HEK293 (cell line): ENCODE results near the gene CDC27.
"Not testable (repeated sequence)": the region's sequence is repeated elsewhere in the genome, so short reads cannot be mapped to it uniquely, and the experiment has no call there.

Experiments
- CTCF ChIA-PET: fragments of 350-600 bp; formaldehyde crosslinking; extraction: SDS; loops from one replicate; lab custom pipeline; 2021; ENCODE audit warnings: antibody characterized with exemption; lab: Yijun Ruan, JAX
- POLR2A ChIA-PET: fragments of 300-600 bp; formaldehyde crosslinking; extraction: SDS; loops from one replicate; lab custom pipeline; 2020; ENCODE audit warnings: antibody characterized with exemption, inconsistent platforms; lab: Yijun Ruan, JAX
- H3K27ac ChIP-seq: fragments of 200-500 bp; sonication (Bioruptor generic); 2 replicates; pipeline ENCODE4 v1.5.1; 2014; ENCODE audit warnings: low read depth, low read length, control low read depth, inconsistent platforms; ENCODE audit errors: extremely low read depth
- H3K36me3 ChIP-seq, 2 experiments: fragments of 200-500 bp in 1 of 2; sonication (Bioruptor generic) in 1 of 2; 1 replicate in 1 of 2; 2 replicates in 1 of 2; pipeline ENCODE4 v1.5.1; 2014 to 2017; ENCODE audit warnings: inconsistent platforms in 2 of 2, low read length in 2 of 2; ENCODE audit not compliant: control insufficient read depth in 2 of 2, insufficient read depth in 1 of 2
- H3K4me1 ChIP-seq: fragments of 200-500 bp; sonication (Bioruptor generic); 2 replicates; pipeline ENCODE4 v1.5.1; 2014; ENCODE audit warnings: mild to moderate bottlenecking, low read length, inconsistent platforms; ENCODE audit not compliant: control insufficient read depth, insufficient read depth
- H3K4me3 ChIP-seq: 2 replicates; pipeline ENCODE4 v1.5.1; 2011; ENCODE audit warnings: low read depth, mild to moderate bottlenecking, control low read depth, low read length, moderate library complexity
- H3K9me3 ChIP-seq: fragments of 200-500 bp; sonication (Bioruptor generic); 2 replicates; pipeline ENCODE4 v1.5.1; 2014; ENCODE audit warnings: low read depth, low read length, inconsistent platforms; ENCODE audit not compliant: control insufficient read depth, insufficient read depth
- HOXA7 ChIP-seq: sonication (generic); formaldehyde crosslinking; IDR thresholded peaks from 2 replicates; pipeline ENCODE4 v1.8.1; 2022; ENCODE audit warnings: missing genetic modification reagents, borderline replicate concordance
- PATZ1 ChIP-seq: fragments of 450-650 bp; formaldehyde crosslinking; IDR thresholded peaks from 2 replicates; pipeline ENCODE4 v1.5.1; 2016; ENCODE audit warnings: missing biosample characterization, missing genetic modification characterization
- PBX3 ChIP-seq: sonication (generic); formaldehyde crosslinking; IDR thresholded peaks from 2 replicates; pipeline ENCODE4 v1.8.1; 2022; ENCODE audit warnings: mild to moderate bottlenecking, moderate library complexity, missing genetic modification reagents
- SCRT1 ChIP-seq: fragments of 450-650 bp; formaldehyde crosslinking; IDR thresholded peaks from 2 replicates; pipeline ENCODE4 v1.5.1; 2016; ENCODE audit warnings: missing biosample characterization, missing genetic modification characterization, borderline replicate concordance
- TCF7L2 ChIP-seq: IDR thresholded peaks from 2 replicates; pipeline ENCODE4 v1.6.1; 2011; ENCODE audit warnings: low read depth, mild to moderate bottlenecking, inconsistent platforms, low read length, moderate library complexity, borderline replicate concordance
- ZBTB7A ChIP-seq: fragments of 450-650 bp; formaldehyde crosslinking; IDR thresholded peaks from 2 replicates; pipeline ENCODE4 v1.5.1; 2016; ENCODE audit warnings: low read depth, missing biosample characterization, missing genetic modification characterization
- ZBTB8A ChIP-seq: fragments of 450-650 bp; formaldehyde crosslinking; IDR thresholded peaks from 2 replicates; pipeline ENCODE4 v1.5.1; 2016; ENCODE audit warnings: missing biosample characterization, missing genetic modification characterization
- ZNF148 ChIP-seq: fragments of 450-650 bp; formaldehyde crosslinking; IDR thresholded peaks from 2 replicates; pipeline ENCODE4 v1.5.0; 2017; ENCODE audit warnings: missing biosample characterization, missing genetic modification characterization, borderline replicate concordance
- ZNF174 ChIP-seq: fragments of 450-650 bp; formaldehyde crosslinking; IDR thresholded peaks from 2 replicates; pipeline ENCODE4 v1.5.0; 2017; ENCODE audit warnings: missing biosample characterization, mild to moderate bottlenecking, missing genetic modification characterization
- ZNF175 ChIP-seq: fragments of 450-650 bp; formaldehyde crosslinking; IDR thresholded peaks from 2 replicates; pipeline ENCODE4 v1.5.1; 2016; ENCODE audit warnings: missing biosample characterization, missing genetic modification characterization
- ZNF223 ChIP-seq: fragments of 450-650 bp; formaldehyde crosslinking; IDR thresholded peaks from 2 replicates; pipeline ENCODE4 v1.5.1; 2016; ENCODE audit warnings: missing biosample characterization, missing genetic modification characterization
- ZNF391 ChIP-seq: fragments of 450-650 bp; formaldehyde crosslinking; IDR thresholded peaks from 2 replicates; pipeline ENCODE4 v1.5.1; 2016; ENCODE audit warnings: low read depth, missing biosample characterization, missing genetic modification characterization, borderline replicate concordance
- ZNF423 ChIP-seq: fragments of 450-650 bp; formaldehyde crosslinking; IDR thresholded peaks from 2 replicates; pipeline ENCODE4 v1.5.1; 2016; ENCODE audit warnings: missing biosample characterization, missing genetic modification characterization
- ZNF449 ChIP-seq: fragments of 450-650 bp; formaldehyde crosslinking; IDR thresholded peaks from 2 replicates; pipeline ENCODE4 v1.5.1; 2017; ENCODE audit warnings: missing biosample characterization, mild to moderate bottlenecking, missing genetic modification characterization, moderate library complexity
- ZNF488 ChIP-seq: fragments of 450-650 bp; formaldehyde crosslinking; IDR thresholded peaks from 2 replicates; pipeline ENCODE4 v1.5.1; 2016; ENCODE audit warnings: missing biosample characterization, missing genetic modification characterization
- ZNF529 ChIP-seq: fragments of 450-650 bp; formaldehyde crosslinking; IDR thresholded peaks from 2 replicates; pipeline ENCODE4 v1.5.1; 2017; ENCODE audit warnings: missing genetic modification characterization, missing biosample characterization; ENCODE audit not compliant: insufficient replicate concordance
- ZNF558 ChIP-seq: fragments of 450-650 bp; formaldehyde crosslinking; IDR thresholded peaks from 2 replicates; pipeline ENCODE4 v1.5.1; 2016; ENCODE audit warnings: missing biosample characterization, missing genetic modification characterization
- ZNF621 ChIP-seq: fragments of 450-650 bp; formaldehyde crosslinking; IDR thresholded peaks from 2 replicates; pipeline ENCODE4 v1.5.1; 2017; ENCODE audit warnings: missing biosample characterization, missing genetic modification characterization

Gene CDC27

GRCh38 chr17:47106130-47106529 lies 83.0 kb downstream of the CDC27 start:
- no peaks in the 10 kb centered on the region for H3K9me3 ChIP-seq
- ChIA-PET POLR2A (no interaction called here), CTCF (no interaction called here)
- no peaks in the 10 kb centered on the region; a peak in 1 of 3 replicates for H3K36me3 ChIP-seq
- no peak overlapping the region for H3K4me3 ChIP-seq
- H3K27ac ChIP-seq: no peak overlapping the region
- TF ChIP-seq ZNF174 (tag by site-specific recombination) (no peak), ZBTB7A (tag by site-specific recombination) (no peak), ZBTB8A (no peak), ZNF175 (tag by site-specific recombination) (no peak), ZNF148 (tag by site-specific recombination) (no peak)
- H3K4me1 ChIP-seq: no peaks in the 10 kb centered on the region

- H3K9me3 ChIP-seq, H3K4me1 ChIP-seq, H3K27ac ChIP-seq, H3K4me3 ChIP-seq, POLR2A ChIA-PET, H3K36me3 ChIP-seq: not testable (repeated sequence)
- CTCF ChIA-PET: interaction anchor here (0.6 kb wide), 2 partner anchors 12 to 58 kb away, joined by 3 read pairs; no protein-coding TSS in a partner anchor
Observed at GRCh38 chr17:47105246-47105645, 83.8 kb downstream of the CDC27 start.

DNA sequence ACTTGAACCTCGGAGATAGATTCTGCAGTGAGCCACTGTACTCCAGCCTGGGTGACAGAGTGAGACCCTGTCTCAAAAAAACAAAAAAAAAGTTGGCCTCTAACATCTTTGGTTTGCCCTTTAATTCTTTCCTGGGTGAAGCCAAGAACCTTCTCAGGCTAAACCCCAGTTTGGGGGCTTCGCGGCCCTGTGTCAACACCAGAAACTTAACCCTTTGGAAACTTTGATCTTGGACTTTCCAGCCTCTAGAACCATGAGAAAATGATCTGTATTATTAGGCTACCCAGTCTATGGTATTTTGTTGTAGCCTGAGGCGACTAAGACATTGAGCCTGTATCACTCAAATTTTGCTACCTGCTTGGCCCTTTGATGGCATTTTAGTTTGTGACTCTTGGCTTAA lies 86.2 kb downstream of the CDC27 start:
- H3K27ac ChIP-seq: no peak overlapping the region
- H3K4me1 ChIP-seq: no peaks in the 10 kb centered on the region
- ChIA-PET POLR2A (no interaction called here), CTCF (no interaction called here)
- no peaks in the 10 kb centered on the region for H3K9me3 ChIP-seq
- H3K4me3 ChIP-seq: no peak overlapping the region
- H3K36me3 ChIP-seq: no peaks in the 10 kb centered on the region
- TF ChIP-seq ZNF529 (tag by site-specific recombination): no peak
- no peak for TF ChIP-seq ZNF391 (tag by site-specific recombination)
- TF ChIP-seq HOXA7 (CRISPR knock-in tag): no peak
- TF ChIP-seq, all 188 proteins: peak for 0

DNA sequence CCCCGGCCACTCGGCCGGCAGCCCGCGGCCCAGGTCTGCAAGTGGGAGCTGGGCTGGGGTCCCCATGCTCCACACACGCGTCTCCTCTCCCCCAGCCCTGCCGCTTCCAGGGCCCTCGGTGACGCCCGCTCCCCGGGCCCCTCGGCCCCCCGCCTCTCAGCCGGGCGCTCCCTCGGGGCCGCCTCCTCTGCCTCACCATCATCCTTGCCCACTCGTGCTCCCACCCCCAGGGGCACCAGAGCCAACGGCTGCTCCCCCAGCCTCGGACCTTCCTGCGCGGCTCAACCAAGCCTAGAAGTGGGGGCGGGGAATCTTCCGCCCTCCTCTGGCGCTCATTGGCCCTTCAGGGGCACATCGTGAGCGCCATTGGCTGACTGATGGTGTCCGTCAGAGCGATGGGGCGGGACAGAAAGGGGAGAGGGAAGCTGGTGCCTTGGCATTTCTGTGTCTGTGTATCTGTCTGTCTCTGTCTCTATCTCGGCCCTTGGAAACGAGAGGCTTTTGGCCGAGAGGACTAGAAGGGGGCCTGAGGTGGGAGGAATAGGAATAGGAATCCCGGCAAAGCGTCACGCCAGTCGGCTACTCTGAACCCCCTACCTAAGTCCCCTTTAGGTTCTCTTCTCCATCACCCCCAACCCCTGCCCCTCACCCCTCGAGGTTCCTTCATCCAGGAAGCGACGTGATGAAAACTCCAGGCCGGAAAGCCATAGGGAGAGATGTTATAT lies 88.9 kb downstream of the CDC27 start:
- Histone ChIP-seq H3K36me3 (peaks cover 8 to 14% of the 10 kb centered on the region in 2 experiments; a peak in 2 of 3 replicates), H3K27ac (peak overlapping the region; percentile 79; the same call in 1 of the 2 replicates), H3K9me3 (no peaks in the 10 kb centered on the region), H3K4me1 (no peaks in the 10 kb centered on the region), H3K4me3 (peak overlapping the region; percentile 89)
- ChIA-PET CTCF (interaction anchor here (0.6 kb wide), 2 partner anchors 115 to 299 kb away, joined by 3 to 4 read pairs; no protein-coding TSS in a partner anchor), POLR2A (interaction anchor here (0.6 kb wide), 1 partner anchor 88 kb away, joined by 4 read pairs; no protein-coding TSS in a partner anchor)
- TF ChIP-seq ZNF488 (tag by site-specific recombination) (no peak), ZNF423 (tag by site-specific recombination) (peak; percentile 52; the same call in 1 of the 2 replicates), TCF7L2 (no peak), ZNF223 (no peak), ZNF449 (tag by site-specific recombination) (no peak), ZNF621 (tag by site-specific recombination) (no peak), ZBTB8A (peak; percentile 46; the same call in 1 of the 2 replicates), SCRT1 (tag by site-specific recombination) (no peak), PATZ1 (tag by site-specific recombination) (peak; percentile 93), PBX3 (CRISPR knock-in tag) (peak; percentile 77; the same call in 1 of the 2 replicates), ZNF558 (tag by site-specific recombination) (no peak)
